AG04450 (cell line): Measurements from ENCODE around the gene PPFIBP2. TPM values are rescaled to one million over a fixed set of nuclear protein-coding genes. Genes with fewer than 3 reads are reported as not detected.

Experiments
- CTCF ChIA-PET: fragments of 300-600, 350-600 bp; formaldehyde crosslinking; extraction: SDS; loops from one replicate; lab custom pipeline; 2022; ENCODE audit warnings: antibody characterized with exemption, inconsistent platforms; lab: Charles Lee
- POLR2A ChIA-PET: fragments of 350-600 bp; formaldehyde crosslinking; extraction: SDS; loops from one replicate; lab custom pipeline; 2021; ENCODE audit warnings: antibody characterized with exemption, inconsistent platforms; lab: Yijun Ruan, JAX
- DNase-seq: peaks from one replicate; pipeline ENCODE4 v3.0.0-alpha.2; 2011; ENCODE audit warnings: low read depth, low spot score
- H3K27ac ChIP-seq: one replicate; pipeline ENCODE4 v1.5.1; 2012; ENCODE audit warnings: low read depth, low read length, control low read depth
- H3K27me3 ChIP-seq: one replicate; pipeline ENCODE4 v1.6.0; 2012; ENCODE audit warnings: low read length; ENCODE audit not compliant: control insufficient read depth, insufficient read depth
- H3K4me3 ChIP-seq: 2 replicates; pipeline ENCODE4 v1.5.1; 2011; ENCODE audit warnings: mild to moderate bottlenecking, low read depth, low read length, control low read depth
- H3K9me3 ChIP-seq: 2 replicates; pipeline ENCODE4 v1.5.1; 2012; ENCODE audit warnings: low read length; ENCODE audit not compliant: control insufficient read depth, insufficient read depth
- CTCF ChIP-seq: IDR thresholded peaks from 2 replicates; pipeline ENCODE4 v1.5.1; 2011; ENCODE audit warnings: low read depth, low read length, control low read depth, inconsistent platforms
- polyA plus RNA-seq: library from polyadenylated mRNA; depleted of rRNA; stranded (reverse); fragments of >200 nt; gene quantifications from 2 replicates; pipeline ENCODE4 v1.2.3, GENCODE V29; 2011

Gene PPFIBP2
- polyA plus RNA-seq, 1 experiment: 4.1 TPM

- Histone ChIP-seq H3K9me3 (no peaks in the 10 kb centered on the region), H3K27ac (no peak overlapping the region), H3K27me3 (peaks cover 3% of the 10 kb centered on the region), H3K4me3 (no peak overlapping the region)
- ChIA-PET POLR2A (no interaction called here), CTCF (no interaction called here)
- DNase-seq: no peak
- TF ChIP-seq CTCF: no peak
Measured at GRCh38 chr11:7486781-7487140, 27.0 kb upstream of the PPFIBP2 start.

GRCh38 chr11:7487360-7487759, 26.4 kb upstream of the PPFIBP2 start:
- CTCF ChIA-PET: no interaction called here
- POLR2A ChIA-PET: no interaction called here
- Histone ChIP-seq H3K27me3 (peaks cover 3% of the 10 kb centered on the region), H3K9me3 (no peaks in the 10 kb centered on the region), H3K27ac (no peak overlapping the region), H3K4me3 (no peak overlapping the region)
- no peak for TF ChIP-seq CTCF
- no peak for DNase-seq

- no peak for TF ChIP-seq CTCF
- POLR2A ChIA-PET: no interaction called here
- Histone ChIP-seq H3K9me3 (no peaks in the 10 kb centered on the region), H3K27me3 (peaks cover 3% of the 10 kb centered on the region), H3K4me3 (no peak overlapping the region), H3K27ac (no peak overlapping the region)
- CTCF ChIA-PET: no interaction called here
- no peak for DNase-seq
Measured at GRCh38 chr11:7488681-7489080, 25.1 kb upstream of the PPFIBP2 start.

GRCh38 chr11:7489376-7489775, 24.4 kb upstream of the PPFIBP2 start:
- H3K27ac ChIP-seq: no peak overlapping the region
- CTCF ChIA-PET: no interaction called here
- no peaks in the 10 kb centered on the region for H3K9me3 ChIP-seq
- TF ChIP-seq CTCF: no peak
- POLR2A ChIA-PET: no interaction called here
- H3K27me3 ChIP-seq: peaks cover 3% of the 10 kb centered on the region
- DNase-seq: no peak
- H3K4me3 ChIP-seq: no peak overlapping the region

GRCh38 chr11:7490054-7490453, 23.7 kb upstream of the PPFIBP2 start:
- Histone ChIP-seq H3K27me3 (peaks cover 3% of the 10 kb centered on the region), H3K4me3 (no peak overlapping the region), H3K9me3 (no peaks in the 10 kb centered on the region), H3K27ac (no peak overlapping the region)
- ChIA-PET CTCF (no interaction called here), POLR2A (no interaction called here)
- no peak for DNase-seq
- no peak for TF ChIP-seq CTCF
